ENCODE data around the gene ELMO1. TPM values are rescaled to one million over a fixed set of nuclear protein-coding genes. Genes with fewer than 3 reads are reported as not detected.

ELMO1 gene
- total RNA-seq, 1 experiment from 2014 or later, result 7.8 TPM

DNA sequence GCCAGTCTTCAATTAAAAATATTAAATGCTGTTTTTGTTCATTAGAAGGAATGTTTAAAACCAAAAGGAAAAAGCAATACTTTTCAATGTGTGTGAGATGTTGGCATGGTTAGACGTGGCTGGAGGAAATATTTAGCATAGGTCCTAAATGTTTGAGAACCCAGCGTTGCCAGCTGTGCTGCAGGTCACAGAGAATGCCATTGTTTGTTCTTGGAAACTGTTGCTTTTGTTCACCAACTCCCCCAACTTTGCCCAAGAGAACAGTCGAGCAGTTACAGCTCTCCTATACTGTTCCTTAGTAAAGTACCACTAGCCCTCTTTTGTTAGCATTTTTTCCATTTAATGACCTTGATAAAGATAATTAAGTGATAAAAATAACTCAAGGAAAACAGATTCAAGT is 44.5 kb upstream of the ELMO1 start:
- Histone ChIP-seq H3K4me1 (ENCODE audit: insufficient read depth, low read length) (no peaks in the 10 kb centered on the region; the same call in 1 of the 2 replicates), H2BK20ac (ENCODE audit: low read depth, low read length, poor library complexity, severe bottlenecking) (no peak overlapping the region), H2BK120ac (ENCODE audit: low read depth, low read length, poor library complexity, severe bottlenecking) (no peak overlapping the region), H2BK5ac (ENCODE audit: insufficient read length, low read length) (no peak overlapping the region), H2BK15ac (ENCODE audit: low read depth, low read length) (no peak overlapping the region), H3K23ac (ENCODE audit: insufficient read length, low read depth, low read length) (no peak overlapping the region), H3K27ac (ENCODE audit: insufficient read length, low read depth, low read length) (no peak overlapping the region), H4K20me1 (ENCODE audit: control insufficient read depth, insufficient read depth, insufficient read length) (no peaks in the 10 kb centered on the region), H3K18ac (ENCODE audit: insufficient read length, low read depth, low read length) (no peak overlapping the region), H3K79me1 (ENCODE audit: insufficient read depth, low read depth, low read length, poor library complexity, severe bottlenecking) (no peaks in the 10 kb centered on the region), H3K9ac (ENCODE audit: extremely low read depth, insufficient read length, low read length) (no peak overlapping the region), H3K27me3 (ENCODE audit: insufficient read depth, low read length) (no peaks in the 10 kb centered on the region), H2AK5ac (ENCODE audit: insufficient read length, low read length) (no peak overlapping the region), H3K4ac (ENCODE audit: low read depth, low read length) (no peak overlapping the region), H3K23me2 (ENCODE audit: insufficient read length, low read depth, low read length, poor library complexity, severe bottlenecking) (no peaks in the 10 kb centered on the region), H4K5ac (ENCODE audit: insufficient read length, low read depth, low read length) (no peak overlapping the region), H3K56ac (ENCODE audit: insufficient read length, low read depth, low read length) (no peak overlapping the region), H3K4me2 (ENCODE audit: insufficient read depth, insufficient read length, low read length) (peak overlapping the region; percentile 48), H2AFZ (ENCODE audit: low read length) (no peak overlapping the region), H2BK12ac (ENCODE audit: insufficient read length, low read depth, low read length) (no peak overlapping the region), H3K14ac (ENCODE audit: insufficient read depth, low read length) (no peak overlapping the region), H3K79me2 (ENCODE audit: insufficient read depth, low read length) (no peaks in the 10 kb centered on the region; the same call in 1 of the 2 replicates), H4K91ac (ENCODE audit: insufficient read length, low read depth, low read length) (no peak overlapping the region), H3K9me3 (ENCODE audit: control insufficient read depth, low read depth, low read length) (no peaks in the 10 kb centered on the region), H3T11ph (ENCODE audit: low read length) (no peak overlapping the region), H4K8ac (replicated peaks; ENCODE audit: insufficient read length, low read depth, low read length) (no peak overlapping the region)
- Mint-ChIP-seq H3K36me3 (ENCODE audit: insufficient read depth in 1 of 3, low read depth in 3 of 3) (peaks cover 0 to 9% (median 4%) of the 10 kb centered on the region in 3 experiments; a peak in 4 of 7 replicates), H3K9me3 (peaks cover 6 to 7% of the 10 kb centered on the region in 2 experiments; a peak in 3 of 5 replicates), H3K4me3 (no peak overlapping the region), H3K27me3 (ENCODE audit: low read depth) (no peaks in the 10 kb centered on the region; the same call in 1 of the 2 replicates), H3K4me1 (peaks cover 33 to 51% of the 10 kb centered on the region in 2 experiments), H3K27ac (no peak overlapping the region)
- no peak for DNase-seq
- WGBS (ENCODE audit: extremely low coverage, insufficient read length, low lambda C conversion rate), result no CpG with 5 or more reads among the region's 3 CpGs
- TF ChIP-seq, protein P1, sequence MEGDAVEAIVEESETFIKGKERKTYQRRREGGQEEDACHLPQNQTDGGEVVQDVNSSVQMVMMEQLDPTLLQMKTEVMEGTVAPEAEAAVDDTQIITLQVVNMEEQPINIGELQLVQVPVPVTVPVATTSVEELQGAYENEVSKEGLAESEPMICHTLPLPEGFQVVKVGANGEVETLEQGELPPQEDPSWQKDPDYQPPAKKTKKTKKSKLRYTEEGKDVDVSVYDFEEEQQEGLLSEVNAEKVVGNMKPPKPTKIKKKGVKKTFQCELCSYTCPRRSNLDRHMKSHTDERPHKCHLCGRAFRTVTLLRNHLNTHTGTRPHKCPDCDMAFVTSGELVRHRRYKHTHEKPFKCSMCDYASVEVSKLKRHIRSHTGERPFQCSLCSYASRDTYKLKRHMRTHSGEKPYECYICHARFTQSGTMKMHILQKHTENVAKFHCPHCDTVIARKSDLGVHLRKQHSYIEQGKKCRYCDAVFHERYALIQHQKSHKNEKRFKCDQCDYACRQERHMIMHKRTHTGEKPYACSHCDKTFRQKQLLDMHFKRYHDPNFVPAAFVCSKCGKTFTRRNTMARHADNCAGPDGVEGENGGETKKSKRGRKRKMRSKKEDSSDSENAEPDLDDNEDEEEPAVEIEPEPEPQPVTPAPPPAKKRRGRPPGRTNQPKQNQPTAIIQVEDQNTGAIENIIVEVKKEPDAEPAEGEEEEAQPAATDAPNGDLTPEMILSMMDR (conservative IDR thresholded peaks at IDR 0.05), result no peak
